ENCODE data around the gene LRRC71. TPM values are rescaled to one million over a fixed set of nuclear protein-coding genes. Genes with fewer than 3 reads are reported as not detected.

Gene LRRC71
- total RNA-seq, 4 donors from 2014 or later: not detected

GRCh38 chr1:156914440-156914856 is 6.0 kb upstream of the LRRC71 start:
- TF ChIP-seq CTCF (IDR thresholded peaks at IDR 0.05) (no peak), POLR2A (IDR thresholded peaks at IDR 0.05) (no peak)
- WGBS, 2 donors: 83 to 85% methylated on average over 9 of the region's 9 CpGs
- intact Hi-C loops (cut with DNase I; ENCODE audit: low total_unique reads): no loop called here
- no peak for DNase-seq (ENCODE audit: low spot score in 2 of 2)
- H3K4me3 ChIP-seq (ENCODE audit: low read depth, poor library complexity, severe bottlenecking): no peak overlapping the region

- TF ChIP-seq POLR2A (IDR thresholded peaks at IDR 0.05) (no peak), CTCF (IDR thresholded peaks at IDR 0.05) (no peak)
- intact Hi-C loops (cut with DNase I; ENCODE audit: low total_unique reads): no loop called here
- 65 to 67% methylated on average over 7 of the region's 7 CpGs for WGBS, 2 donors
- no peak overlapping the region for H3K4me3 ChIP-seq (ENCODE audit: low read depth, poor library complexity, severe bottlenecking)
- no peak for DNase-seq (ENCODE audit: low spot score in 2 of 2)
These were observed 659 bp downstream of the LRRC71 start for GRCh38 chr1:156921053-156921529.

- WGBS, 2 donors: 18 to 27% methylated on average over 11 of the region's 11 CpGs
- no peak for TF ChIP-seq CTCF (IDR thresholded peaks at IDR 0.05)
- no peak for TF ChIP-seq POLR2A (IDR thresholded peaks at IDR 0.05)
- intact Hi-C loops (cut with DNase I; ENCODE audit: low total_unique reads): no loop called here
- H3K4me3 ChIP-seq (ENCODE audit: low read depth, poor library complexity, severe bottlenecking): no peak overlapping the region
- no peak for DNase-seq (ENCODE audit: low spot score in 2 of 2)
These were observed 2.7 kb downstream of the LRRC71 start for GRCh38 chr1:156922986-156923669.

- DNase-seq (ENCODE audit: low spot score in 2 of 2): no peak
- no peak overlapping the region for H3K4me3 ChIP-seq (ENCODE audit: low read depth, poor library complexity, severe bottlenecking)
- TF ChIP-seq POLR2A (IDR thresholded peaks at IDR 0.05) (no peak), CTCF (IDR thresholded peaks at IDR 0.05) (no peak)
- WGBS, 2 donors: 1 to 6% methylated on average over 27 to 49 of the region's 64 CpGs
- intact Hi-C loops (cut with DNase I; ENCODE audit: low total_unique reads): no loop called here
These were observed 3.4 kb downstream of the LRRC71 start for GRCh38 chr1:156923670-156924477.

GRCh38 chr1:156924478-156925153 is 4.2 kb downstream of the LRRC71 start:
- WGBS, 2 donors: 52 to 53% methylated on average over 15 to 17 of the region's 22 CpGs
- DNase-seq (ENCODE audit: low spot score in 2 of 2): no peak
- no peak overlapping the region for H3K4me3 ChIP-seq (ENCODE audit: low read depth, poor library complexity, severe bottlenecking)
- no peak for TF ChIP-seq CTCF (IDR thresholded peaks at IDR 0.05)
- TF ChIP-seq POLR2A (IDR thresholded peaks at IDR 0.05): no peak
- intact Hi-C loops (cut with DNase I; ENCODE audit: low total_unique reads): no loop called here

Data from lower leg skin (tissue), 4 donors.